RWPE1 (cell line): Measurements from ENCODE around the gene RASAL3.

Experiments used
- CTCF ChIA-PET: fragments of 350-600 bp; sonication (Branson Sonifier 250); formaldehyde crosslinking; extraction: SDS; loops from one replicate; lab custom pipeline; 2021; lab: Yijun Ruan, JAX
- POLR2A ChIA-PET: fragments of 400-600 bp; formaldehyde crosslinking; extraction: SDS; loops from one replicate; lab custom pipeline; 2020; ENCODE audit warnings: antibody characterized with exemption; ENCODE audit not compliant: low non-redundant PET; lab: Yijun Ruan, JAX
- DNase-seq: peaks from one replicate; pipeline ENCODE4 v3.0.0; 2012; ENCODE audit warnings: low spot score
- H3K27ac ChIP-seq: fragments of 450-650 bp; 2 replicates; pipeline ENCODE4 v1.5.1; 2017
- TF ChIP-seq, protein P1 (sequence below): fragments of 450-650 bp; conservative IDR thresholded peaks from 2 replicates; pipeline ENCODE4 v1.5.1; 2017; ENCODE audit warnings: low read depth, mild to moderate bottlenecking

RASAL3 gene

DNA sequence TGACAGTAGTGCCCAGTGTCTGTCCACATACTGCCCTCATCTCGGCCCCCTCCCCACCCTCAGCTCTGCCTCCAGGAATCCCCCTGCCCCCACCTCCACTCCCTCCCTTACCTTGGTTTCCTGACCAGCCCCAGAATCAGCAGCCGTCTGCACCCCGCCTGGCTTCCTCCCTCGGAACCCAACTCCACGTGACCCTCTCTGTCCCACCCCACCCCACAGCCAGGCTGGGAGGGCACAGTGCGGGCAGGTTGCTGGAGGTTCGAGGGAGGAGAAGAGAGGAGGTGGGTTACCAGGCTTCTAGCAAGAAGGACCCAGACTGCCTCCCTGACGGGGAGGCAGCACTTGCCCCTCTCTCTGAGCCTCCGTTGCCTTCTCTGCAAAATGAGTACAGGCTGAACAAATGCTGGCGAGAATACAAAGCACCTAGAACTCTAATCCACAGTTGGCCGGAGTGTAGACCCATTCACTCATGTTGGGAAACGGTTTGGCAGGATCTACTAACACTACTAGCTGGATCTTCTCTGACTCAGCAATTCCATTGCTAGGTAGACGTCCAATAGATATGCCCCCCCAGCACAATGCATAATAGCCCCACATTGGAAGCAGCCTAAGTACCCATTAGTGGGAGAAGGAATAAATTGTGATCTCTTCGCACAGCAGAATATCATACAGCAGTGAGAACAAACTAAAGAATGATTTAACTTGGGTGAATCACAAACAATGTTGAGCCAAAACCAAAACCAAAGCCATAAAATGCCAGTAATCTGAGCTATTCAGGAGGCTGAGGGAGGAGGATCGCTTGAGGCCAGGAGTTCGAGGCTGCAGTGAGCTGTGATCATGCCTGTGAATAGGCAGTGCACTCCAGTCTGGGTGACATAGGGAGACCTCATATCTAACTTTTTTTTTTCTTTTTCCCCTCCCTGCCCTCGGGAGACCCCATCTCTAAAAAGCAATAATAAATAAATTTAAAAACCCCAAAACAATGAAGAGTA lies at the start of gene RASAL3:
Gene RASAL3, minus strand, starts transcription at position 151 of the 992 bp plus-strand sequence. CDS start 186 bp downstream, outside the sequence.
- TF ChIP-seq, protein P1, sequence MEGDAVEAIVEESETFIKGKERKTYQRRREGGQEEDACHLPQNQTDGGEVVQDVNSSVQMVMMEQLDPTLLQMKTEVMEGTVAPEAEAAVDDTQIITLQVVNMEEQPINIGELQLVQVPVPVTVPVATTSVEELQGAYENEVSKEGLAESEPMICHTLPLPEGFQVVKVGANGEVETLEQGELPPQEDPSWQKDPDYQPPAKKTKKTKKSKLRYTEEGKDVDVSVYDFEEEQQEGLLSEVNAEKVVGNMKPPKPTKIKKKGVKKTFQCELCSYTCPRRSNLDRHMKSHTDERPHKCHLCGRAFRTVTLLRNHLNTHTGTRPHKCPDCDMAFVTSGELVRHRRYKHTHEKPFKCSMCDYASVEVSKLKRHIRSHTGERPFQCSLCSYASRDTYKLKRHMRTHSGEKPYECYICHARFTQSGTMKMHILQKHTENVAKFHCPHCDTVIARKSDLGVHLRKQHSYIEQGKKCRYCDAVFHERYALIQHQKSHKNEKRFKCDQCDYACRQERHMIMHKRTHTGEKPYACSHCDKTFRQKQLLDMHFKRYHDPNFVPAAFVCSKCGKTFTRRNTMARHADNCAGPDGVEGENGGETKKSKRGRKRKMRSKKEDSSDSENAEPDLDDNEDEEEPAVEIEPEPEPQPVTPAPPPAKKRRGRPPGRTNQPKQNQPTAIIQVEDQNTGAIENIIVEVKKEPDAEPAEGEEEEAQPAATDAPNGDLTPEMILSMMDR: no peak
- DNase-seq: no peak
- ChIA-PET CTCF (no interaction called here), POLR2A (no interaction called here)
- no peak within 1 kb of the TSS for H3K27ac ChIP-seq

DNA sequence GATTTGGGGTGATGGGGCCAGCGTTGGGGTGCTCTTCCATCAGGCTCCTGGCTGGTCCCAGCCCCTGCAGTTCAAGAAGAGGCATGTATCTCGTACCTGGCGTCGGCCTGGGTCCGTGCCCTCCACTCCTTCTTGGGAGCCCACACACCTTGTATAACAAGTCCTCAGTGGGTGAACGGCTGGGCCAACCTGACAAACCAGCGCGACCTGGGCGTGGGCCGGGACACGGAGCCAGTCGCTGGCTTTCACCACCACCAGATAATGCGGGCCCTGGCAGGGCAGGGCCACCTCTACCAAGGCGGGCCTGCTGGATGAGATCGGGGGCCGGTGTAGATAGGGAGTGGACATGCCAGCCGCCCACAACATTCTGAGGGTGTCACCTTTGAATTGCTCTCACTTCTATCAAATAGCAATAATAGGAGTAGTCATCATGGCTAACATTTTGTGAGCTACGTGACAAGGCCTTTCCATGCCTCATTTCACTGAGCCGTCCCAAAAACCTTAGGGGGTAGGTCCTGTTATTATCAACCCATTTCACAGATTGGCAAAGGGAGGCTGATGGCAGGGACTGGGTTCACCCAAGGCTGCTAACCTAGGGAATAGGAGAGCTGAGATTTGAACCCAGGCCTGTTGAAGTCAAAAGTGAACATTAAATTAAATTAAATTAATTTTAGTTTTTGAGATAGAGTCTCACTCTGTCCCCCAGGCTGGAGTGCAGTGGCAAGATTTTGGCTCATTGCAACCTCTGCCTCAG lies 47.5 kb upstream of the RASAL3 start:
- ChIA-PET CTCF (no interaction called here), POLR2A (no interaction called here)
- H3K27ac ChIP-seq: no peak overlapping the region
- DNase-seq: no peak
- TF ChIP-seq, protein P1: no peak

DNA sequence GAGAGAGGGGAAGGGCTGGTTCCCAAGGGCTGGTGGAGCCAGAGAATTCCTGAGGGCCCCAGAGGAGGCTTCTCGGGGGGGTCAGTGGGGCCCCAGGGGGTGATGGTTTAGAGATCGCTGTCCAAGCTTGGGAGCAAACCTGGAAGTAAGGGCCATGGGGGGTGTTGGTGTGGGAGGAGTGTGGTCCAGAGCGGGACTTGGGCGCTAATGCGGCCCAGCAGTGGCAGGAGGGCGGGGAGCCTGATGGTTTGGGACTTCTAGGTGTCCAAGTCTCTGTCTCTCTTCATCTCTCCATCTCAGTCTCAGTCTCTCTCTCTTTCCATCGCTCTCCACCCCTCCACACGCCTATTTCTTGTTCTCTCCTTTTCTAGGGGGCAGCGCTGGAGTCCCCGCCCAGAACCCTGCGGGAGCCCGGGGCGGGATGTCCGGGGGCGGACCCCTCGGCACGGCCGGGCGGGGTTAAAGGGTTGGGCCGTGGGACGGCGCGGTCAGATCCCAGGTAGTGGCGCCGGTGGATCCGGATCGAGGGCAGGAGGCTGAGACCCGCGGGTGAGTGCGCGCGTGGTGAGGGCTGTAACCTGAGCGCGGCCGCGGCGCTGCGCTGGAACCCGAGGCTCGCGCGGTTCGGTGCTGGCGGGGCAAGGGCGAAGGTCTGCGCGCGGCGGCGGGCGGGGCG lies 43.8 kb upstream of the RASAL3 start, which contains the start of gene CYP4F22:
Gene CYP4F22, plus strand, starts transcription at position 491 of the 676 bp plus-strand sequence. CDS start 16,812 bp downstream, outside the sequence.
- no peak within 1 kb of the TSS for H3K27ac ChIP-seq
- no peak for DNase-seq
- TF ChIP-seq, protein P1: no peak
- ChIA-PET POLR2A (no interaction called here), CTCF (no interaction called here)

DNA sequence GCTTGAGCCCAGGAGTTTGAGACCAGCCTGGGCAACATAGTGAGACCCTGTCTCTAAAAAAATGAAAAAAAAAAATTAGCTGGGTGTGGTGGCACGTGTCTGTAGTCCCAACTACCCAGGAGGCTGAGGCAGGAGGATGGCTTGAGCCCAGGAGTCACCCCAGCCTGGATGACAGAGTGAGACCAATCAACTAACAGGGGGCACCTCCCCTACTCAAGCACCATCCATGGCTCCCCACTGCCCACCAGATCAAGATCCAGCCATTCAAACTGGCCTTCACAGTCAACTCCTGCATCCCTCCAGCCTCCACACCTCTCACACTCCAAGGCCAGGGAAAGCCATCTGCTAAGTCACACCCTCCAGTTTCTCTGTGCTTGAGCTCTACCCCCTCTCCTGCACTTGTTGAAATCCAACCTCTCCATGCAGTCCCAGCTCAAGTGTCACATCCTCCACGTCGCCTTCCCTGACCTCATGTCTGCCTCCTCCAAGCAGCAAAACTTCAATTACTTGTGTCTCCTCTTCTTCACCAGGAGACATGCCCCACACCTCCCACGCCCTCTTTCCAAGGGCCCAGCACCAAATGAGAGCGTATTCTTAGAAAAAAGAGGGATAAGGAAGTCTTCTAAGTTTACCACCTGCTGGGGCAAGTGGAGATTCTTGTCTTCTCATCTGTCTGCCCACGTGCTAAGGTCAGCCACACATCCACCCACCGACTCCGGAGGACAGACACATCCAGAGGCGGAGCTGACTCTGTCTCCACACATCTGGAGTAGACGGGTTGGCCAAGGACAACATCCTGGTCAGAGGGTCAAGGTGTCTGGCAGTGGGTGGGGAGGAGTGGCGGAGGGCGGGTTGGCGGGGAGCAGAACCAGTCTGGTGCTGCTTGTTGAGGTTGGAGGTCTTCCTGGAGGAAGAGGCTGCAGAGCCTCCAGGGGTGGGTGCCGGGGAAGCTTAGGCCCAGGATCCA lies 43.0 kb upstream of the RASAL3 start:
- TF ChIP-seq, protein P1: no peak
- no peak for DNase-seq
- no peak overlapping the region for H3K27ac ChIP-seq
- CTCF ChIA-PET: no interaction called here
- POLR2A ChIA-PET: no interaction called here

DNA sequence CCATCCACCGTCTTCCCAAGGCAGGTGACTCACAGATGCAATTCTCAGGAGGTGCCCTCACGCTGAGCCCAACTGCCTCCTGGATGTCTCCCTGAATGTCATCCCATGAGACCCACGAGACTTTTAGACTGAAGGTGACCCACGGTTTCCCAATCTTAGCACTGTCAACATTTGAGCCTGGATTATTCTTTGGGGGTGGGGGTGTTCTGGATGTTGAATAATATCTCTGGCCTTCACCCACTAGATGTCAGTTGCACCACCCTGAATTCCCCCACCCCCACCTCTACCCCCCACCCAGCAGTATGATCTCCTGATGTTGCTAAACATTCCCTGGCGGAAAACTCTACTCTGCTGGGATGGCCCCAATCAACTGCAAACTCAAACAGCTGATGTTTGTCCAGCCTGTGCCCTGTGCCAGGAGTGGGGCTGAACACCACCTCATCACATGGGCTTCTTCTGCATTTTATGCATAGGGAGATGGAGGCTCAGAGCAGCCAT lies 41.8 kb upstream of the RASAL3 start:
- DNase-seq: no peak
- H3K27ac ChIP-seq: no peak overlapping the region
- CTCF ChIA-PET: no interaction called here
- TF ChIP-seq, protein P1: no peak
- POLR2A ChIA-PET: no interaction called here
